Heart left ventricle (tissue), 16 donors: ENCODE results near the gene HOXC11. TPM values are rescaled to one million over a fixed set of nuclear protein-coding genes. Genes with fewer than 3 reads are reported as not detected.
A peak's percentile ranks its signal among the peaks of the same experiment; 100 is the strongest.

Experiments used
- ATAC-seq, 4 donors: fragments of 200-7000 bp; cut with Tn5 transposase; one replicate each; pipeline ENCODE4 v1.9.1; 2020 to 2022; ENCODE audit warnings: moderate library complexity in 4 of 4, mild to moderate bottlenecking in 3 of 4, moderate number of reproducible peaks in 1 of 4
- DNase-seq, 5 donors: peaks; one replicate each; pipeline ENCODE4 v3.0.0-alpha.2; 2020
- H3K27ac ChIP-seq, 12 donors: fragments of 200-600 bp; sonication (generic) in 4 of 12; one replicate each; pipeline versions ENCODE4 v1.5.0 to v1.8.0; 2016 to 2022; ENCODE audit warnings: mild to moderate bottlenecking in 2 of 12
- H3K27me3 ChIP-seq, 9 donors: fragments of 200-600 bp; sonication (generic) in 2 of 9; one replicate each; pipeline versions ENCODE4 v1.5.1 to v1.8.0; 2016 to 2022; ENCODE audit warnings: mild to moderate bottlenecking in 3 of 9
- H3K36me3 ChIP-seq, 9 donors: fragments of 200-600 bp; sonication (generic) in 2 of 9; one replicate each; pipeline versions ENCODE4 v1.5.0 to v1.8.0; 2018 to 2022; ENCODE audit warnings: mild to moderate bottlenecking in 2 of 9
- H3K4me1 ChIP-seq, 12 donors: fragments of 200-600 bp; sonication (generic) in 4 of 12; one replicate each; pipeline versions ENCODE4 v1.5.0 to v1.8.0; 2016 to 2022; ENCODE audit warnings: mild to moderate bottlenecking in 3 of 12
- H3K4me3 ChIP-seq, 12 donors: fragments of 200-600 bp; sonication (generic) in 4 of 12; one replicate each; pipeline versions ENCODE4 v1.5.0 to v1.8.0; 2017 to 2022; ENCODE audit warnings: mild to moderate bottlenecking in 9 of 12, moderate library complexity in 4 of 12
- H3K9me3 ChIP-seq, 12 donors: fragments of 200-600 bp; sonication (generic) in 4 of 12; one replicate each; pipeline versions ENCODE4 v1.5.0 to v1.8.0; 2016 to 2022; ENCODE audit warnings: mild to moderate bottlenecking in 1 of 12
- CTCF ChIP-seq, 12 donors: fragments of 200-600 bp; sonication (generic) in 4 of 12; IDR thresholded peaks; one replicate each; pipeline versions ENCODE4 v1.5.0 to v1.8.0; 2018 to 2022; ENCODE audit warnings: antibody characterized with exemption in 12 of 12, mild to moderate bottlenecking in 5 of 12
- POLR2A ChIP-seq, 2 donors: fragments of 450-650 bp; IDR thresholded peaks; one replicate each; pipeline ENCODE4 v1.6.1; 2017; ENCODE audit warnings: antibody characterized with exemption in 2 of 2, mild to moderate bottlenecking in 2 of 2, moderate library complexity in 2 of 2
- WGBS, 4 donors: extraction: QIAGEN DNeasy Blood & Tissue Kit in 2 of 4; methylation state at CpG; one replicate each; pipeline versions ENCODE4 v1.1.5 to v1.1.7; 2013 to 2018; 5-methylcytosine and 5-hydroxymethylcytosine counted together
- intact Hi-C, 10 donors: fragments of 100-400 bp; cut with DNase I; formaldehyde crosslinking; loops; one replicate each; pipeline versions ENCODE4 v1.11.1 to v1.14.2; 2022
- polyA plus RNA-seq, 2 donors: library from polyadenylated mRNA; stranded (reverse); fragments of 200-250 nt; gene quantifications; one replicate each; pipeline ENCODE4 v1.2.3, GENCODE V29; 2013
- total RNA-seq, 9 donors: library from RNA; depleted of rRNA in 2 of 9; stranded (reverse); fragments of >200 nt in 2 of 9; fragmentation: NEBNext Ultra II Directional in 3 of 9; extraction: Animal tissue kit (Norgen Biotek cat#: 25700) in 3 of 9; gene quantifications; one replicate each; pipeline versions ENCODE4 v1.1.0 to v1.2.4, GENCODE V29; 2016 to 2023
- donor health status: ischemic (EF 13 %, LVEDD 7.1; RV severe dilation, severe dysfunction).
- donor health status: healthy with polysubstance abuse.
- donor health status: DM: no; HTN: yes; CAD: no.
- donor health status: DM: no; HTN: no; CAD: no.
- donor health status: ischemic (EF 25% LVEDD 6.9; RV normal size, moderate dysfunction).
- donor health status: ischemic (EF 25% LVEDD 5.7; RV mildly dilated, moderate dysfunction).
- donor health status: healthy.
- donor health status: DM: yes; HTN: yes; CAD: no.
- donor health status: ischemic (EF 35%, LVEDD 5.7; RV mildly dilated, moderate dysfunction).
- donor health status: nonischemic (EF 11% LVEDD 7.7; RV severe dilation, severe dysfunction).
- donor health status: DM: yes; HTN: yes; CAD: no.
- donor health status: PGD.
- donor health status: ischemic (EF 29% LVEDD 5.4; RV normal size, mild dysfunction).
- donor health status: nonischemic (EF 23%, LVEDD 6.1; RV moderate dilation, normal function).

Gene HOXC11
- total and polyA plus RNA-seq, 11 donors: not detected

DNA sequence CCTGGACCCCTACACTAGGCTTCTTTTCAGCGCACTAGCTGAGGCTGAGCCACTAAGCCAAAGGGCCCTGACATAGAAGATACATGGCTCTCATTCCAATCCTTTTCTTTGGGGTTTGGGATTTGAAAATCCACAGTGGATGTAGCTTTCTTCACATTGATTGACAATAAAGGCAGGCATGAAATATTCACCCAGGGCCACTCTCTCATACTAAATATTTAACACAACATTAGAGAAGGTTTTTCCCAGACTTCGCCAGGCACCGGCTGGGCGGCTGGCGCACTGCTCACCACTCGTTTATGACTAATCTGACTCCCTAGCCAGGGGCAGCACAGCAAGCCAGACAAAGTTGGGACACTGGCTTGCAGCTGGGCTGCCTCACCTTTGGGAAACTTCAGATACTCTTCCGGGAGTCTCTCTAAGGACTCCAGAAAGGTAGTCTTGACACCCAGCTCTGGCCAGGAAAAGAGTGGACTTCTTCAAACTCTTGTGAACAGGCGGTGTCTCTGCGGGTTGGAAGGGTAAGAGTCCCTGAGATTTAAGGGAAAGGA lies 699 bp upstream of the HOXC11 start:
- H3K9me3 ChIP-seq: no peaks in the 10 kb centered on the region
- H3K36me3 ChIP-seq: no peaks in the 10 kb centered on the region
- 21 to 31% (median 23%) methylated on average over 9 of the region's 9 CpGs for WGBS, 4 donors
- no peak overlapping the region for H3K4me3 ChIP-seq
- H3K27ac ChIP-seq: no peak overlapping the region
- TF ChIP-seq CTCF (IDR thresholded peaks at IDR 0.05) (no peak), POLR2A (IDR thresholded peaks at IDR 0.05) (no peak)
- peaks cover 0 to 25% (median 11%) of the 10 kb centered on the region in 12 donors for H3K4me1 ChIP-seq
- DNase-seq (no peak), ATAC-seq (no peak)
- intact Hi-C loops: no loop called here
- H3K27me3 ChIP-seq: peaks cover 77 to 100% (median 99%) of the 10 kb centered on the region in 9 donors

DNA sequence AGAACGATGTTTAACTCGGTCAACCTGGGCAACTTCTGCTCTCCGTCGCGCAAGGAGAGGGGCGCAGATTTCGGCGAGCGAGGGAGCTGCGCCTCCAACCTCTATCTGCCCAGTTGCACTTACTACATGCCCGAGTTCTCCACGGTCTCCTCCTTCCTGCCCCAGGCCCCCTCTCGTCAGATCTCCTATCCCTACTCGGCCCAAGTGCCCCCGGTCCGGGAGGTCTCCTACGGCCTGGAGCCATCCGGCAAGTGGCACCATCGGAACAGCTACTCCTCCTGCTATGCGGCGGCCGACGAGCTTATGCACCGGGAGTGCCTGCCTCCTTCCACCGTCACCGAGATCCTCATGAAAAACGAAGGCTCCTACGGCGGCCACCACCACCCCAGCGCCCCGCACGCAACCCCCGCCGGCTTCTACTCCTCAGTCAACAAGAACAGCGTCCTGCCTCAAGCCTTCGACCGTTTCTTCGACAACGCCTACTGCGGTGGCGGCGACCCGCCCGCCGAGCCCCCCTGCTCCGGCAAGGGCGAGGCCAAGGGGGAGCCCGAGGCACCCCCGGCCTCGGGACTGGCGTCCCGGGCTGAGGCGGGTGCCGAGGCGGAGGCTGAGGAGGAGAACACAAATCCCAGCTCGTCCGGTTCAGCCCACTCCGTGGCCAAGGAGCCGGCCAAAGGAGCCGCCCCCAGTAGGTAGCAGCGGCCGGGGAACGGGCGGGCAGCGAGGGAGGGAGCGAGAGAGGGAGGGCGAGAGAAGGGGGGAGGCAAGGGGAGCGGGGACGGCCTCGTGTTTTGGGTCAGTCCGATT lies 513 bp downstream of the HOXC11 start:
- intact Hi-C loops: no loop called here
- Histone ChIP-seq H3K4me3 (peak overlapping the region in 2 of 12 donors; percentile 14 to 40), H3K9me3 (no peaks in the 10 kb centered on the region), H3K4me1 (peaks cover 0 to 25% (median 11%) of the 10 kb centered on the region in 12 donors), H3K36me3 (no peaks in the 10 kb centered on the region), H3K27me3 (peaks cover 82 to 100% (median 99%) of the 10 kb centered on the region in 9 donors), H3K27ac (no peak overlapping the region)
- no peak for TF ChIP-seq CTCF (IDR thresholded peaks at IDR 0.05)
- no peak for TF ChIP-seq POLR2A (IDR thresholded peaks at IDR 0.05)
- WGBS, 4 donors: 3 to 7% (median 3%) methylated on average over 47 to 71 of the region's 71 CpGs
- ATAC-seq: no peak
- DNase-seq: peak in 1 of 5 donors; percentile 22

DNA sequence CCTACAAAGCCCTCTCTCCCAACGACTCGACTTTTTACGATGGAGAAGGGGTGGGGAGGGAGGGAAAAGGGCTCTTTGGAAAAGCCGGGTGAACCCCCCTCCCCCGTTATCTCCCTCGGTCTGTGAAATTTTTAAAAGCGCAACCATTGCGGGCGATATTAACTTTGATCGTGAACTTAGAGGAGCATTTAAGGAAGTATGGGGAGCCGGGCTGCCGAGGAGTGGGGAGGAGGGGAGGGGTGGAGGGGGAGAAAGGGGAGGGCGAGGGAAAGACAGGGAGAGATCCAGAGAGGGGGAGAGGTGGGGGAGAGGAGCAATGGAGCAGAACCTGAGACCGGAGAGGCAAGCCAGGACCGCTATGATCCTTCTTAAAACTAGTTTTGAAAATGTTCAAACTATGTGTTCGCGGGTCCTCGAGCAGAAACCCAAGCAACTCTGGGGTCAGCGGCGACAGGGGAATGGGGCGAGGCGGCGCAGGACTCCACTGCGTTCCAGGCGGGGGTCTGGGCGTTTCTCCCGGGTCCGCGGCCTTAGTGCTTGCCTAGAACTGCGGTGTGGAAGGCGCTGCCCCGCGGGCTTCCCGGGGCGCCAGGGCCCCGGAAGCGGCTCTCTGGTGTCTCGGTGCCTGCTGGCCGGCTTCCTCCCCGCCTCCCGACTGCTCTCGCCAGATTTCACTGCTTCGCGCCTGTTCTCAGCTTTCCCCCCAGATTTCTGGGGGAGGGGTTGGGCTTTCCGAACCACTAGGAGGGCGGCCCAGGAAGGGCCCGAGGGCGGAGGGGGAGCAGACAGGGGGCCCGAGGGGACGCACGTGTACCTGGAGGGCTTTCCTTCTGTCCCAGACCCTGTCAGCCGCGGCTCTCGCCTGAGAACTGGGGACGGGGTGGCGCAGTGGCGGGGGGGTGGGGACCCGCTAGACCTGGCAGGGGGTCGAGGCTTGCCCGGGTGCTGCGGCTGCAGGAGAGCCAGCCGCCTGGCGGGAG lies 1.4 kb downstream of the HOXC11 start, which contains the start of gene HOTAIR:
HOTAIR (minus strand) TSS at position 871 of the 980 bp plus-strand sequence.
- peaks cover 85 to 100% (median 99%) of the 10 kb centered on the region in 9 donors for H3K27me3 ChIP-seq
- 1 to 6% (median 3%) methylated on average over 23 to 63 of the region's 63 CpGs for WGBS, 4 donors
- ATAC-seq (no peak), DNase-seq (peak in 1 of 5 donors; percentile 24)
- H3K27ac ChIP-seq: no peak within 1 kb of the TSS
- intact Hi-C loops: no loop called here
- peaks cover 0 to 25% (median 11%) of the 10 kb centered on the region in 12 donors for H3K4me1 ChIP-seq
- peak within 1 kb of the TSS in 10 of 12 donors; percentile 6 to 40 (median 18) for H3K4me3 ChIP-seq
- no peaks in the 10 kb centered on the region for H3K9me3 ChIP-seq
- TF ChIP-seq POLR2A (IDR thresholded peaks at IDR 0.05) (no peak), CTCF (IDR thresholded peaks at IDR 0.05) (no peak)
- no peaks in the 10 kb centered on the region for H3K36me3 ChIP-seq
